Measurements from ENCODE around the gene HLA-DRB5. TPM values are rescaled to one million over a fixed set of nuclear protein-coding genes. Genes with fewer than 3 reads are reported as not detected.

HLA-DRB5 gene
- total and polyA plus RNA-seq, 2 donors (not counting 1 experiment from before 2014, with no cell fraction given): 23.8 to 174 TPM

- peaks cover 14% of the 10 kb centered on the region for H3K4me1 Mint-ChIP-seq
- ChIA-PET POLR2A (no interaction called here), CTCF (no interaction called here)
- Histone ChIP-seq H3K4me3 (ENCODE audit: control extremely low read depth in 1 of 5, extremely low read depth in 1 of 5, insufficient read depth in 1 of 5, low read depth in 2 of 5, low read length in 4 of 5) (no peak overlapping the region), H3K27ac (ENCODE audit: low read length in 2 of 2) (no peak overlapping the region), H4K20me1 (ENCODE audit: control insufficient read depth, insufficient read depth, low read length, poor library complexity, severe bottlenecking) (no peaks in the 10 kb centered on the region), H3K4me1 (ENCODE audit: control insufficient read depth in 2 of 2, insufficient read depth in 2 of 2, low read length in 2 of 2) (peaks cover 0 to under 1% of the 10 kb centered on the region in 2 donors), H3K79me2 (ENCODE audit: control insufficient read depth, insufficient read depth, low read length) (peaks cover 17% of the 10 kb centered on the region), H3K4me2 (replicated peaks; ENCODE audit: low read depth, low read length, poor library complexity, severe bottlenecking) (no peak overlapping the region), H3K9me3 (ENCODE audit: control extremely low read depth in 1 of 3, control insufficient read depth in 2 of 3, insufficient read depth in 1 of 3, low read length in 2 of 3) (no peaks in the 10 kb centered on the region), H3K27me3 (replicated peaks in 1 of 4; ENCODE audit: control extremely low read depth in 1 of 4, control insufficient read depth in 3 of 4, insufficient read depth in 4 of 4, low read length in 3 of 4) (no peaks in the 10 kb centered on the region), H3K36me3 (replicated peaks in 1 of 2; ENCODE audit: control extremely low read depth in 1 of 2, control insufficient read depth in 1 of 2, extremely low read depth in 1 of 2, insufficient read depth in 2 of 2, low read length in 1 of 2) (no peaks in the 10 kb centered on the region), H3K9ac (ENCODE audit: low read length) (no peak overlapping the region), H2AFZ (ENCODE audit: insufficient read depth, low read depth, low read length, poor library complexity, severe bottlenecking) (no peak overlapping the region)
- no peak for TF ChIP-seq CTCF (IDR thresholded peaks at IDR 0.05)
- TF ChIP-seq EZH2 (IDR thresholded peaks at IDR 0.05; ENCODE audit: borderline replicate concordance, insufficient read depth, low read depth, low read length, poor library complexity, severe bottlenecking): no peak
- WGBS (ENCODE audit: insufficient coverage): no CpG with 5 or more reads among the region's 1 CpG
- no peak overlapping the region for H3K27ac Mint-ChIP-seq
- DNase-seq: no peak
- no peaks in the 10 kb centered on the region for H3K27me3 Mint-ChIP-seq
- H3K4me3 Mint-ChIP-seq: no peak overlapping the region
- intact Hi-C loops (cut with micrococcal nuclease): loop anchor here (10.0 kb wide), 1 partner anchor 87 kb away; no protein-coding TSS in a partner anchor
- H3K9me3 Mint-ChIP-seq (ENCODE audit: insufficient read depth): no peaks in the 10 kb centered on the region
- no peak for ATAC-seq (ENCODE audit: low read depth)
These were observed 42.0 kb downstream of the HLA-DRB5 start for GRCh38 chr6:32488083-32488482.

DNA sequence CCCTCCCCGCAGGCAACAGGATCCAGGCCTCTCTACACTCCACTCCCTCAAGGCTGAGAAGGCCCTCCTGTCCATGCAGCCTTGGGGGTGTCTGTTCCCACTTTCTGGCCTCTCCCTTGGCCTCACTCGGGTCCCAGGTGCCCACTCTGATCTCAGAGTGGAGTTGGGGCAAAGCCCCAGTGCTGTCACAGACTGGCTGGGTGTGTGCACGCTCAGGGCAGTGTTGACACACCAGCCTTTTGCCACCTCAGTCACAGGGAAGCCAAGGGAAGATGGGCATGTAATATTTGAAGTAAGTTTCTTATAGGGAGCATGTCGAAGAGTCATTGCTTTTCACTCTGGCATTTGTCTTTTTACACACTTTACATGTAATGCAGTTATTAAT is 45.5 kb downstream of the HLA-DRB5 start:
- Histone ChIP-seq H3K4me1 (ENCODE audit: control insufficient read depth in 2 of 2, insufficient read depth in 2 of 2, low read length in 2 of 2) (peaks cover 4 to 5% of the 10 kb centered on the region in 2 donors), H3K9me3 (ENCODE audit: control extremely low read depth in 1 of 3, control insufficient read depth in 2 of 3, insufficient read depth in 1 of 3, low read length in 2 of 3) (no peaks in the 10 kb centered on the region), H3K79me2 (ENCODE audit: control insufficient read depth, insufficient read depth, low read length) (peaks cover 22% of the 10 kb centered on the region), H3K27ac (ENCODE audit: low read length in 2 of 2) (no peak overlapping the region), H3K4me3 (ENCODE audit: control extremely low read depth in 1 of 5, extremely low read depth in 1 of 5, insufficient read depth in 1 of 5, low read depth in 2 of 5, low read length in 4 of 5) (no peak overlapping the region), H2AFZ (ENCODE audit: insufficient read depth, low read depth, low read length, poor library complexity, severe bottlenecking) (no peak overlapping the region), H3K36me3 (replicated peaks in 1 of 2; ENCODE audit: control extremely low read depth in 1 of 2, control insufficient read depth in 1 of 2, extremely low read depth in 1 of 2, insufficient read depth in 2 of 2, low read length in 1 of 2) (no peaks in the 10 kb centered on the region), H3K9ac (ENCODE audit: low read length) (no peak overlapping the region), H3K27me3 (replicated peaks in 1 of 4; ENCODE audit: control extremely low read depth in 1 of 4, control insufficient read depth in 3 of 4, insufficient read depth in 4 of 4, low read length in 3 of 4) (no peaks in the 10 kb centered on the region), H3K4me2 (replicated peaks; ENCODE audit: low read depth, low read length, poor library complexity, severe bottlenecking) (no peak overlapping the region), H4K20me1 (ENCODE audit: control insufficient read depth, insufficient read depth, low read length, poor library complexity, severe bottlenecking) (no peaks in the 10 kb centered on the region)
- peak overlapping the region; percentile 84 for H3K27ac Mint-ChIP-seq
- H3K4me1 Mint-ChIP-seq: peaks cover 29% of the 10 kb centered on the region
- DNase-seq: no peak
- H3K27me3 Mint-ChIP-seq: no peaks in the 10 kb centered on the region
- no peaks in the 10 kb centered on the region for H3K9me3 Mint-ChIP-seq (ENCODE audit: insufficient read depth)
- no peak for TF ChIP-seq CTCF (IDR thresholded peaks at IDR 0.05)
- TF ChIP-seq EZH2 (IDR thresholded peaks at IDR 0.05; ENCODE audit: borderline replicate concordance, insufficient read depth, low read depth, low read length, poor library complexity, severe bottlenecking): no peak
- intact Hi-C loops (cut with micrococcal nuclease): loop anchor here (10.0 kb wide), 1 partner anchor 90 kb away; no protein-coding TSS in a partner anchor
- CTCF ChIA-PET: no interaction called here
- 68% methylated on average over 3 of the region's 4 CpGs for WGBS (ENCODE audit: insufficient coverage)
- ATAC-seq (ENCODE audit: low read depth): no peak
- H3K4me3 Mint-ChIP-seq: no peak overlapping the region
- POLR2A ChIA-PET: interaction anchor here (0.8 kb wide), 1 partner anchor 12 kb away, joined by 3 read pairs; no protein-coding TSS in a partner anchor

All from B cell (primary cell).